AG09309 (cell line): ENCODE results near the gene TREH.

Experiments used
- DNase-seq: peaks from one replicate; pipeline ENCODE4 v3.0.0-alpha.2; 2010; ENCODE audit warnings: low read depth
- H3K4me3 ChIP-seq: 2 replicates; pipeline ENCODE4 v1.5.1; 2011; ENCODE audit warnings: mild to moderate bottlenecking, low read depth, low read length, moderate library complexity; ENCODE audit not compliant: control insufficient read depth
- TF ChIP-seq, protein P1 (sequence below): IDR thresholded peaks from 2 replicates; pipeline ENCODE4 v1.5.1; 2011; ENCODE audit warnings: mild to moderate bottlenecking, low read depth, low read length, inconsistent platforms; ENCODE audit not compliant: insufficient read depth, control insufficient read depth; ENCODE audit errors: missing control alignments

The TREH gene

DNA sequence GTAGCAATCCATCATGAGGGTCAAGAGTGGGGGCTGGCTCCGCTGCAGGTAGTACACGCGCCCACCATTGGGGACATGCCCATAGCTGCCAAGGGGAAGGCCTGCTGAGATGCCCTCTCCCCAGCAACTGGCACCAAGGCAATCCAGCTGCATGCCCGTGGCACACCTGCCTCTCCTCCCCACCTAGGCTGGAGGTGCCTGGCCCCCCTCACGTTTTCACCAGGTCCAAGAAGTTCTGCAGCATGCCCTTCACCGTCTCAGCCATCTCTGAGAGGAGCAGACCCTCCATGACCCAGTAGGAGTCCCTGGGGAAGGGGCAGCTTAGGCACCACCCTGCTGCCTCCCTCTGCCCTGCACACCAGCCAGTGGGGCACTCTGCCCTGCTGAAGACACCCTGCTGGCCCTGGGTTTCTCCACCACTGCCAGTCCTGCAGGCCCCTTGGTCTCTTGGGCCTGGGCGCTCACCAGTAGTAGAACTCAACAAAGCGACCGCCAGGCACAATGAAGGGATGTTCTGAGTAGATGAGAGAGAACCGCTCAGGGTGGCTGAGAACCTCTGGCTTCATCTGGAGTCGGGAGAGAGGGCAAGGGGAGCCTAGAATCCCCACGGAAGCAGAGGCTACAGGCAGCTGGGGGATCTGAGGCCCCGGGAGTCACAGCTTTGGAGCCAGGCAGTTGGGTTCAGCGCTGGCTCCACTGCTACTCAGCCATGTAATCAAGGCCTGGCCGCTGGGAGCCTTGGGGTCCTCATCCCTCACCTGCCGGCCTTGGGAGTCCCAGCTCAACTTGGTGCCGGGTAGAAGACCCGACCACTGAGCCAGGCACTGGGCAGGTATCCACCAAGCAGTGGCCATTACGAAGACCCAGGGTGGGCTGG lies 17.8 kb downstream of the TREH start:
- H3K4me3 ChIP-seq, result no peak overlapping the region
- no peak for DNase-seq
- TF ChIP-seq, protein P1, sequence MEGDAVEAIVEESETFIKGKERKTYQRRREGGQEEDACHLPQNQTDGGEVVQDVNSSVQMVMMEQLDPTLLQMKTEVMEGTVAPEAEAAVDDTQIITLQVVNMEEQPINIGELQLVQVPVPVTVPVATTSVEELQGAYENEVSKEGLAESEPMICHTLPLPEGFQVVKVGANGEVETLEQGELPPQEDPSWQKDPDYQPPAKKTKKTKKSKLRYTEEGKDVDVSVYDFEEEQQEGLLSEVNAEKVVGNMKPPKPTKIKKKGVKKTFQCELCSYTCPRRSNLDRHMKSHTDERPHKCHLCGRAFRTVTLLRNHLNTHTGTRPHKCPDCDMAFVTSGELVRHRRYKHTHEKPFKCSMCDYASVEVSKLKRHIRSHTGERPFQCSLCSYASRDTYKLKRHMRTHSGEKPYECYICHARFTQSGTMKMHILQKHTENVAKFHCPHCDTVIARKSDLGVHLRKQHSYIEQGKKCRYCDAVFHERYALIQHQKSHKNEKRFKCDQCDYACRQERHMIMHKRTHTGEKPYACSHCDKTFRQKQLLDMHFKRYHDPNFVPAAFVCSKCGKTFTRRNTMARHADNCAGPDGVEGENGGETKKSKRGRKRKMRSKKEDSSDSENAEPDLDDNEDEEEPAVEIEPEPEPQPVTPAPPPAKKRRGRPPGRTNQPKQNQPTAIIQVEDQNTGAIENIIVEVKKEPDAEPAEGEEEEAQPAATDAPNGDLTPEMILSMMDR, result no peak

DNA sequence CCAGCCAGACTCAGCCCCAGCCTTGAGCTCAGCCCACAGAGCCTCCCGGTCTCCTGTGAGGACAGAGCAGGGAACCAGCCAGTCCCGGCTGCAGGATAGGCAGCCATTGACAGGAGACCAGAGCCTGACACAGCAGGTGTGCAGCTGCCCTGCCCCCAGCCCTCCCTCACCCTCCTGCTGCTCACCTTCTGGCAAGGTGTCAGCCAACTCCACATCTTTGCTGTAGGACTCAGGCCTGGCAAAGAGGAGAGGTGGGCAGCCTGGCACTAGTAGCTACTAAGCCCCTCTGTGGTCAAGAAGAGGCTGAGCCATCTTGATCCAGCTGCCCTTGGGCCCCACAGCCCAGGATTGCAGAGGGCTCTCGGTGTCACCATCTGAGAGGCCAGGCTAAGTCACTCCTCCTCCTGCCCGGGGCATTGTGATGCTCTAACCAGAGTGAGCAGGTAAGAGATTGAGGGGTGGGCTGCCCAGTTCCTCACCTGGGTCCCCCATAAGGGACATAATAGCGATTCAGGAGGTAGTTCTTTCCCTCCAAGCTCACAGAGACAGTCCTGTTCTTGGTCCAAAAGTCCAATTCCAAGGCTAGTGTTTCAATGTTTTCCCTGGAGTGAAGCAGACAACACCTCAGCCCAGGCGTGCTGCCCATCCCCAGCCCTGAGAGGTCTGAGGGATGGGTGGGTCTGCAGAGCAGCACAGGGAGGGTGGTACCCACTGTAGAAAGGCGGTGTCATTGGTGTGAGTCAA lies 18.6 kb downstream of the TREH start:
- no peak for DNase-seq

DNA sequence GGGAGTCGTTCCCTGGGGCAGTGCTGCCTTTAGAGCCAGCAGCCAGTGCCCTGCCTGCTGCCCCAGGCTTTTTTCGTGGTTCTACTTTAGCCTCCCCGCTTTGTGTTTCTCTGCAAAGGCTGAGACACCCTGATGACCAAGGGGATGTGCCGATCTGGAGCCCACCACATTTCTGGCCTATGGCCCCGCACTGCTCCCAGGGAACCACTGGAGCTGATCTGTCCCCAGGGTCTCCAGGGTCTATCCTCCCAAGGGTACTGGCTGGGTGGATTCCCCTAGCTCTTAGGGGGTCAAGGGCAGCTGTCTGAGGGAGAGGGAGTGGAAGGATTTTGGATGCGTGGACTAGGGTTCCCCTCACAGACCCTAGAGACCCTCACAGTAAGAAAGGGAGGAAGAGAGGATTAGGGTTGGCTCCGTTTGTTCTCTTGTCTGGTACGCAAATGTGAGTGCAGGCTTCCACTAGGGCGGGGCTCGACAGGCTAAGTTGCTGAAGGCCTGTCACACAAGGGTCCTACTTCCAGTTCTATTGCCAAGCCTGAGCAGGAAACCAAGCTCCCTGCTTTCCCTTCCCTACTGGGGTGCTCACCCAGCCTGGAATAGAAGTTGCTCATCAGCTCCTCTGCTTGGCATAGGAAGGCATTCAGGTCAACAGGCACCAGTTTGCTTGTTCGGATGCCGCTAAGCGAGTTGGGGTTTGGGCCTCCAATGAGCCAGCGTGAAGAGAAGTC lies 19.3 kb downstream of the TREH start:
- no peak for DNase-seq
- TF ChIP-seq, protein P1, result no peak

More for the DNA sequence above, 18.6 kb downstream of the TREH start:
- TF ChIP-seq, protein P1, result no peak
- no peak overlapping the region for H3K4me3 ChIP-seq

DNA sequence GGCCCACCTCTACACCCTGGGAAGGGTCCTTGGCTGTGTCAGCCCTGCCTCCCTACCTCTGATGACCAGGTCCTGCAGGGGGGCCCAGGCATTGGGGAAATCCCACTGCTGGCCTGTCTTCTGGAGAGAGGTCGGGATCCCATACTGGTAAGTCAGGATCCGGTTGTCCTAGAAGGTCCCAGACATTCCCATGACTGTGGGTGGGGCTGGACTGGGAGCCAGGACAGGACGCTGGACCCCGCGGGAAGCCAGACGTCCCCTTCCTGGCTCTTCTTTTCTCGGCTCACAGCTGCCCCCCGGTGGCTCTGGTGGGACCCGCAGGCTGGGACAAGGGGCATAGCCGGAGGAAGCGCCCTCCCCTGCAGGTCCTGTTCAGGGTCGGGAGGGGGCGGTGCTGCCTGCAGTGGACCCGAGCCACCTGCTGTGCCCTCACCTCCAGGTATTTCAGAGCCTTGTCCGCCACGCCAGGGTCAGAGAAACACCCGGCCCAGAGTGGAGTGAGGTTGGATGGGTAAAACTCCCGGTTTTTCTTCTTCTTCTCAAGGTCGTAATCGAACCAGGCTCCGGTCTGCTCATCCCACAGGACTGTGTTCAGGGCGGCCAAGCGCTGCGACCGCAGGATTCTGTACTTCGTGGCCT lies 20.0 kb downstream of the TREH start:
- TF ChIP-seq, protein P1, result peak; percentile 94
- DNase-seq, result peak; percentile 17

More for the DNA sequence above, 19.3 kb downstream of the TREH start:
- H3K4me3 ChIP-seq, result no peak overlapping the region

DNA sequence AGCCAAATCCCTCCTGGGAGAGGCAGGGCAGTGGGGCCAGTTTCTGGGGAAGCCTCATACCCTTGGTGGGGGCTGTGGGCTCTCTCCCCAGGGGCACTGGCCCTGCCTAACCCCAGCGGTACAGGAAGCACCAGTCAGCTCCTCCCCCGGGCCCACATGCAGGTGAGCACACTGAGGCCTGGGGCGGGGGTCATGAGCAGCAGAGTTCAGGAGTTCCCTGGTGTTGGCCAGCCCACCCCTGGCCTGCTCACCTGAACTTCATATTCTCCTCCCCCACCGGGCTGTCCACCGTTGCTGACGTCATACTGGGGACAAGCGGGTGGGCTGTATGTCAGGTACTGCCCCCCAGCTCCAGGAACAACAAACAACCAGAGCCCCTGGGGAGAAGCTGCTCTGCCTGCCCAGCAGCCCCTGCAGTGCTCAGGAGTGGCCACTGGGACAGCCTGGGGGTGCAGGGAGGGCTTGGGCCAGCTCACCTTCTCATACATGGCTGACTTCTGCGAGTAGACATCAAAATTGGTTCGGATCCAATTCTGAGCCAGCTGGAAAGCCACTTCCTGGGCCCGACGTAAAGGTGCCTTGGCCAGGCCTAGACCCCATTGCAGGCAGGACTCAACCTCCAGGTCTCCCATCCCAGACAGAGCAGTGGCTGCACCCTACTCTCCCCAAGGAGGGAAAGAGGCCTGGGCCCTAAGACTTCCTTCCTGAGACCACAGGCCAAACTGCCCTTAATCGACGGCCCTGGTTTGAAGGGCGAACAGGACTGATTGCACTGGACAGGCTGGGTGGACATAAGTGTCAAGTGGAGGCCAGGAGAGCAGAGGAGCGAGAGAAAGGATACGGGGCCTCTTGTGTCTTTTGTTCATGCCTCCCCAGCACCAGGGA lies 20.8 kb downstream of the TREH start:
- DNase-seq, result no peak
- H3K4me3 ChIP-seq, result no peak overlapping the region
- TF ChIP-seq, protein P1, result peak; percentile 12

More for the DNA sequence above, 20.0 kb downstream of the TREH start:
- H3K4me3 ChIP-seq, result no peak overlapping the region
